WTC11 (cell line): ENCODE data around the gene PPP1R14C. TPM values are rescaled to one million over a fixed set of nuclear protein-coding genes. Genes with fewer than 3 reads are reported as not detected.

Source experiments
- ATAC-seq: fragments of 200-7000 bp; cut with Tn5 transposase; 2 replicates; pipeline ENCODE4 v1.10.0; 2021; ENCODE audit warnings: mild to moderate bottlenecking, moderate library complexity
- CTCF ChIA-PET: fragments of 300-600 bp; sonication (Branson Sonifier 250); formaldehyde crosslinking; loops from one replicate; lab custom pipeline; 2021; ENCODE audit warnings: antibody characterized with exemption; lab: Charles Lee
- POLR2A ChIA-PET: fragments of 350-600 bp; sonication (Branson Sonifier 250); formaldehyde crosslinking; loops from one replicate; lab custom pipeline; 2021; ENCODE audit warnings: antibody characterized with exemption; lab: Charles Lee
- DNase-seq: peaks from one replicate; pipeline ENCODE4 v3.0.0; 2021; ENCODE audit warnings: low spot score
- H3K27ac Mint-ChIP-seq: 2 replicates; pipeline ENCODE4 v1.8.0; 2021; ENCODE audit warnings: mixed read lengths
- H3K27me3 Mint-ChIP-seq: 2 replicates; pipeline ENCODE4 v1.8.0; 2021; ENCODE audit warnings: low read depth, mild to moderate bottlenecking, moderate library complexity, mixed read lengths
- H3K36me3 Mint-ChIP-seq: 2 replicates; pipeline ENCODE4 v1.8.0; 2021; ENCODE audit warnings: mixed read lengths
- H3K4me1 Mint-ChIP-seq: 2 replicates; pipeline ENCODE4 v1.8.0; 2022; ENCODE audit warnings: mixed read lengths
- H3K4me3 Mint-ChIP-seq: 2 replicates; pipeline ENCODE4 v1.8.0; 2021; ENCODE audit warnings: mild to moderate bottlenecking, moderate library complexity, mixed read lengths
- H3K9me3 Mint-ChIP-seq: 2 replicates; pipeline ENCODE4 v1.8.0; 2021; ENCODE audit warnings: mixed read lengths
- ATF1 ChIP-seq: sonication (generic); formaldehyde crosslinking; IDR thresholded peaks from 2 replicates; pipeline ENCODE4 v1.8.1; 2023; ENCODE audit warnings: mild to moderate bottlenecking, moderate library complexity, missing genetic modification reagents
- CREM ChIP-seq: sonication (generic); formaldehyde crosslinking; IDR thresholded peaks from 2 replicates; pipeline ENCODE4 v1.8.1; 2022; ENCODE audit warnings: mild to moderate bottlenecking, missing genetic modification reagents, moderate library complexity
- E2F1 ChIP-seq: sonication (generic); formaldehyde crosslinking; IDR thresholded peaks from 2 replicates; pipeline ENCODE4 v1.8.0; 2022; ENCODE audit warnings: mild to moderate bottlenecking, missing genetic modification reagents
- FOXK1 ChIP-seq: sonication (generic); formaldehyde crosslinking; IDR thresholded peaks from 2 replicates; pipeline ENCODE4 v1.8.0; 2022; ENCODE audit warnings: mild to moderate bottlenecking, moderate library complexity, missing genetic modification reagents
- GABPB1 ChIP-seq: sonication (generic); formaldehyde crosslinking; IDR thresholded peaks from 2 replicates; pipeline ENCODE4 v1.8.1; 2023; ENCODE audit warnings: mild to moderate bottlenecking, missing genetic modification reagents
- MYBL2 ChIP-seq: sonication (generic); formaldehyde crosslinking; IDR thresholded peaks from 2 replicates; pipeline ENCODE4 v1.8.1; 2023; ENCODE audit warnings: mild to moderate bottlenecking, moderate library complexity, missing genetic modification reagents
- NR1H2 ChIP-seq: sonication (generic); formaldehyde crosslinking; IDR thresholded peaks from 2 replicates; pipeline ENCODE4 v1.9.0; 2021; ENCODE audit warnings: mild to moderate bottlenecking, moderate library complexity, missing genetic modification reagents
- TEAD1 ChIP-seq: sonication (generic); formaldehyde crosslinking; IDR thresholded peaks from 2 replicates; pipeline ENCODE4 v1.8.0; 2022; ENCODE audit warnings: mild to moderate bottlenecking, missing genetic modification reagents
- ZNF423 ChIP-seq: fragments of 250-450 bp; sonication (Bioruptor Pico); IDR thresholded peaks from 2 replicates; pipeline ENCODE4 v2.1.2; 2022; ENCODE audit warnings: mild to moderate bottlenecking, moderate library complexity
- ZNF532 ChIP-seq: fragments of 250-450 bp; sonication (Bioruptor Pico); IDR thresholded peaks from 2 replicates; pipeline ENCODE4 v1.9.0; 2021; ENCODE audit warnings: mild to moderate bottlenecking, borderline replicate concordance
- total RNA-seq: library from RNA; stranded (reverse); gene quantifications from 3 replicates; pipeline ENCODE4 v1.2.3, GENCODE V29; 2021
- TF ChIP-seq, protein P1 (sequence below): sonication (generic); formaldehyde crosslinking; IDR thresholded peaks from 2 replicates; pipeline ENCODE4 v1.8.0; 2022; ENCODE audit warnings: missing genetic modification reagents
- TF ChIP-seq, protein P2 (sequence below): sonication (generic); formaldehyde crosslinking; IDR thresholded peaks from 2 replicates; pipeline ENCODE4 v1.8.0; 2022; ENCODE audit warnings: mild to moderate bottlenecking, missing genetic modification reagents
- TF ChIP-seq, protein P3 (sequence below): fragments of 250-450 bp; sonication (Bioruptor Pico); IDR thresholded peaks from 2 replicates; pipeline ENCODE4 v2.1.2; 2022; ENCODE audit warnings: mild to moderate bottlenecking, moderate library complexity
- TF ChIP-seq, protein P4 (sequence below): sonication (generic); formaldehyde crosslinking; conservative IDR thresholded peaks from 2 replicates; pipeline ENCODE4 v1.8.1; 2023; ENCODE audit warnings: mild to moderate bottlenecking, low read depth, missing genetic modification reagents, moderate library complexity
- TF ChIP-seq, protein P5 (sequence below): sonication (generic); formaldehyde crosslinking; conservative IDR thresholded peaks from 2 replicates; pipeline ENCODE4 v1.8.1; 2022; ENCODE audit warnings: mild to moderate bottlenecking, missing genetic modification reagents

The PPP1R14C gene
- total RNA-seq, 1 experiment from 2014 or later, result 1.1 TPM

- H3K9me3 Mint-ChIP-seq, result peaks cover 43% of the 10 kb centered on the region
- ChIA-PET POLR2A (no interaction called here), CTCF (no interaction called here)
- H3K27me3 Mint-ChIP-seq, result peaks cover 12% of the 10 kb centered on the region
- no peak overlapping the region for H3K4me3 Mint-ChIP-seq
- H3K27ac Mint-ChIP-seq, result no peak overlapping the region
- ATAC-seq, result no peak
- peaks cover 8% of the 10 kb centered on the region for H3K36me3 Mint-ChIP-seq
- TF ChIP-seq, protein P1, sequence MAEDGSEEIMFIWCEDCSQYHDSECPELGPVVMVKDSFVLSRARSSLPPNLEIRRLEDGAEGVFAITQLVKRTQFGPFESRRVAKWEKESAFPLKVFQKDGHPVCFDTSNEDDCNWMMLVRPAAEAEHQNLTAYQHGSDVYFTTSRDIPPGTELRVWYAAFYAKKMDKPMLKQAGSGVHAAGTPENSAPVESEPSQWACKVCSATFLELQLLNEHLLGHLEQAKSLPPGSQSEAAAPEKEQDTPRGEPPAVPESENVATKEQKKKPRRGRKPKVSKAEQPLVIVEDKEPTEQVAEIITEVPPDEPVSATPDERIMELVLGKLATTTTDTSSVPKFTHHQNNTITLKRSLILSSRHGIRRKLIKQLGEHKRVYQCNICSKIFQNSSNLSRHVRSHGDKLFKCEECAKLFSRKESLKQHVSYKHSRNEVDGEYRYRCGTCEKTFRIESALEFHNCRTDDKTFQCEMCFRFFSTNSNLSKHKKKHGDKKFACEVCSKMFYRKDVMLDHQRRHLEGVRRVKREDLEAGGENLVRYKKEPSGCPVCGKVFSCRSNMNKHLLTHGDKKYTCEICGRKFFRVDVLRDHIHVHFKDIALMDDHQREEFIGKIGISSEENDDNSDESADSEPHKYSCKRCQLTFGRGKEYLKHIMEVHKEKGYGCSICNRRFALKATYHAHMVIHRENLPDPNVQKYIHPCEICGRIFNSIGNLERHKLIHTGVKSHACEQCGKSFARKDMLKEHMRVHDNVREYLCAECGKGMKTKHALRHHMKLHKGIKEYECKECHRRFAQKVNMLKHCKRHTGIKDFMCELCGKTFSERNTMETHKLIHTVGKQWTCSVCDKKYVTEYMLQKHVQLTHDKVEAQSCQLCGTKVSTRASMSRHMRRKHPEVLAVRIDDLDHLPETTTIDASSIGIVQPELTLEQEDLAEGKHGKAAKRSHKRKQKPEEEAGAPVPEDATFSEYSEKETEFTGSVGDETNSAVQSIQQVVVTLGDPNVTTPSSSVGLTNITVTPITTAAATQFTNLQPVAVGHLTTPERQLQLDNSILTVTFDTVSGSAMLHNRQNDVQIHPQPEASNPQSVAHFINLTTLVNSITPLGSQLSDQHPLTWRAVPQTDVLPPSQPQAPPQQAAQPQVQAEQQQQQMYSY, result no peak
- TF ChIP-seq TEAD1, result no peak
- TF ChIP-seq, protein P2, sequence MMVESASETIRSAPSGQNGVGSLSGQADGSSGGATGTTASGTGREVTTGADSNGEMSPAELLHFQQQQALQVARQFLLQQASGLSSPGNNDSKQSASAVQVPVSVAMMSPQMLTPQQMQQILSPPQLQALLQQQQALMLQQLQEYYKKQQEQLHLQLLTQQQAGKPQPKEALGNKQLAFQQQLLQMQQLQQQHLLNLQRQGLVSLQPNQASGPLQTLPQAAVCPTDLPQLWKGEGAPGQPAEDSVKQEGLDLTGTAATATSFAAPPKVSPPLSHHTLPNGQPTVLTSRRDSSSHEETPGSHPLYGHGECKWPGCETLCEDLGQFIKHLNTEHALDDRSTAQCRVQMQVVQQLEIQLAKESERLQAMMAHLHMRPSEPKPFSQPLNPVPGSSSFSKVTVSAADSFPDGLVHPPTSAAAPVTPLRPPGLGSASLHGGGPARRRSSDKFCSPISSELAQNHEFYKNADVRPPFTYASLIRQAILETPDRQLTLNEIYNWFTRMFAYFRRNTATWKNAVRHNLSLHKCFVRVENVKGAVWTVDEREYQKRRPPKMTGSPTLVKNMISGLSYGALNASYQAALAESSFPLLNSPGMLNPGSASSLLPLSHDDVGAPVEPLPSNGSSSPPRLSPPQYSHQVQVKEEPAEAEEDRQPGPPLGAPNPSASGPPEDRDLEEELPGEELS (CRISPR knock-in tag), result no peak
- no peak for TF ChIP-seq GABPB1 (CRISPR knock-in tag)
- TF ChIP-seq FOXK1 (CRISPR knock-in tag), result no peak
- no peak for TF ChIP-seq ZNF532
- TF ChIP-seq, protein P3, sequence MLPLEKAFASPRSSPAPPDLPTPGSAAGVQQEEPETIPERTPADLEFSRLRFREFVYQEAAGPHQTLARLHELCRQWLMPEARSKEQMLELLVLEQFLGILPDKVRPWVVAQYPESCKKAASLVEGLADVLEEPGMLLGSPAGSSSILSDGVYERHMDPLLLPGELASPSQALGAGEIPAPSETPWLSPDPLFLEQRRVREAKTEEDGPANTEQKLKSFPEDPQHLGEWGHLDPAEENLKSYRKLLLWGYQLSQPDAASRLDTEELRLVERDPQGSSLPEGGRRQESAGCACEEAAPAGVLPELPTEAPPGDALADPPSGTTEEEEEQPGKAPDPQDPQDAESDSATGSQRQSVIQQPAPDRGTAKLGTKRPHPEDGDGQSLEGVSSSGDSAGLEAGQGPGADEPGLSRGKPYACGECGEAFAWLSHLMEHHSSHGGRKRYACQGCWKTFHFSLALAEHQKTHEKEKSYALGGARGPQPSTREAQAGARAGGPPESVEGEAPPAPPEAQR, result no peak
- TF ChIP-seq NR1H2 (CRISPR knock-in tag), result no peak
- no peak for TF ChIP-seq MYBL2 (CRISPR knock-in tag)
- no peak for TF ChIP-seq CREM (CRISPR knock-in tag)
- H3K4me1 Mint-ChIP-seq, result peaks cover 16% of the 10 kb centered on the region
- DNase-seq, result no peak
Observed at GRCh38 chr6:150251566-150252186, 108.8 kb downstream of the PPP1R14C start.

- Mint-ChIP-seq H3K9me3 (peaks cover 34% of the 10 kb centered on the region), H3K4me3 (no peak overlapping the region), H3K36me3 (no peaks in the 10 kb centered on the region; the same call in 1 of the 2 replicates), H3K4me1 (peaks cover 16% of the 10 kb centered on the region), H3K27ac (no peak overlapping the region), H3K27me3 (peaks cover 12% of the 10 kb centered on the region)
- CTCF ChIA-PET, result interaction anchor here (0.7 kb wide), 1 partner anchor 182 kb away, joined by 3 read pairs; no protein-coding TSS in a partner anchor
- DNase-seq (no peak), ATAC-seq (no peak)
- POLR2A ChIA-PET, result no interaction called here
- no peak for TF ChIP-seq ATF1 (CRISPR knock-in tag)
- no peak for TF ChIP-seq E2F1 (CRISPR knock-in tag)
- TF ChIP-seq ZNF423 (CRISPR knock-in tag), result no peak
- no peak for TF ChIP-seq NR1H2 (CRISPR knock-in tag)
- TF ChIP-seq, protein P3, result no peak
- TF ChIP-seq, protein P4, sequence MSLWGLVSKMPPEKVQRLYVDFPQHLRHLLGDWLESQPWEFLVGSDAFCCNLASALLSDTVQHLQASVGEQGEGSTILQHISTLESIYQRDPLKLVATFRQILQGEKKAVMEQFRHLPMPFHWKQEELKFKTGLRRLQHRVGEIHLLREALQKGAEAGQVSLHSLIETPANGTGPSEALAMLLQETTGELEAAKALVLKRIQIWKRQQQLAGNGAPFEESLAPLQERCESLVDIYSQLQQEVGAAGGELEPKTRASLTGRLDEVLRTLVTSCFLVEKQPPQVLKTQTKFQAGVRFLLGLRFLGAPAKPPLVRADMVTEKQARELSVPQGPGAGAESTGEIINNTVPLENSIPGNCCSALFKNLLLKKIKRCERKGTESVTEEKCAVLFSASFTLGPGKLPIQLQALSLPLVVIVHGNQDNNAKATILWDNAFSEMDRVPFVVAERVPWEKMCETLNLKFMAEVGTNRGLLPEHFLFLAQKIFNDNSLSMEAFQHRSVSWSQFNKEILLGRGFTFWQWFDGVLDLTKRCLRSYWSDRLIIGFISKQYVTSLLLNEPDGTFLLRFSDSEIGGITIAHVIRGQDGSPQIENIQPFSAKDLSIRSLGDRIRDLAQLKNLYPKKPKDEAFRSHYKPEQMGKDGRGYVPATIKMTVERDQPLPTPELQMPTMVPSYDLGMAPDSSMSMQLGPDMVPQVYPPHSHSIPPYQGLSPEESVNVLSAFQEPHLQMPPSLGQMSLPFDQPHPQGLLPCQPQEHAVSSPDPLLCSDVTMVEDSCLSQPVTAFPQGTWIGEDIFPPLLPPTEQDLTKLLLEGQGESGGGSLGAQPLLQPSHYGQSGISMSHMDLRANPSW (CRISPR knock-in tag), result no peak
- TF ChIP-seq, protein P5, sequence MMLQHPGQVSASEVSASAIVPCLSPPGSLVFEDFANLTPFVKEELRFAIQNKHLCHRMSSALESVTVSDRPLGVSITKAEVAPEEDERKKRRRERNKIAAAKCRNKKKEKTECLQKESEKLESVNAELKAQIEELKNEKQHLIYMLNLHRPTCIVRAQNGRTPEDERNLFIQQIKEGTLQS (CRISPR knock-in tag), result no peak
- TF ChIP-seq MYBL2 (CRISPR knock-in tag), result no peak
Observed at GRCh38 chr6:150252714-150253444, 110.0 kb downstream of the PPP1R14C start.
